ENCODE results near the gene ISL1. TPM values are rescaled to one million over a fixed set of nuclear protein-coding genes. Genes with fewer than 3 reads are reported as not detected.

The ISL1 gene
- total and polyA plus RNA-seq, 2 donors (not counting 1 experiment from before 2014, with no cell fraction given), result not detected

DNA sequence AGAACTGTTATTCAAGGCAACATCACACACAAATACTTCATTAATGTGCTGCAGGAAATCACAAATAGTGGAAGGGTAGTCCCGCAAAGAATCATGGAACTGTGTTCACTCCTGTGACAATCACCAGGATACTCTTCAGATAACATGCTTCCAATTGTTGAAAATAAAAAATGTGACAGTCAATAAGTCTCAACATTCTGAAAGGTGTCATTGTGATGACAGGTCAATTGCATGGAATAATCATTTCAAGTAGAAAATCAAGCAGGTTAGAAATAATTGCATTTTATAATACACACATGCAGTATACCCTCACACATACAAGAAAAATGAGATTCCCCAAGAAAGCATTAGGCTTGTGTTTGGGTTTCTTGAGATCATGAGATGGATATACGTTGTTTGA is 46.4 kb upstream of the ISL1 start:
- no peaks in the 10 kb centered on the region for H3K27me3 Mint-ChIP-seq
- Histone ChIP-seq H3K9me3 (ENCODE audit: control extremely low read depth in 1 of 3, control insufficient read depth in 2 of 3, insufficient read depth in 1 of 3, low read length in 2 of 3) (no peaks in the 10 kb centered on the region), H3K9ac (ENCODE audit: low read length) (no peak overlapping the region), H3K4me2 (replicated peaks; ENCODE audit: low read depth, low read length, poor library complexity, severe bottlenecking) (no peak overlapping the region), H3K4me3 (ENCODE audit: control extremely low read depth in 1 of 5, extremely low read depth in 1 of 5, insufficient read depth in 1 of 5, low read depth in 2 of 5, low read length in 4 of 5) (no peak overlapping the region), H4K20me1 (ENCODE audit: control insufficient read depth, insufficient read depth, low read length, poor library complexity, severe bottlenecking) (no peaks in the 10 kb centered on the region), H3K79me2 (ENCODE audit: control insufficient read depth, insufficient read depth, low read length) (no peaks in the 10 kb centered on the region), H2AFZ (ENCODE audit: insufficient read depth, low read depth, low read length, poor library complexity, severe bottlenecking) (no peak overlapping the region), H3K27me3 (replicated peaks in 1 of 4; ENCODE audit: control extremely low read depth in 1 of 4, control insufficient read depth in 3 of 4, insufficient read depth in 4 of 4, low read length in 3 of 4) (no peaks in the 10 kb centered on the region), H3K4me1 (ENCODE audit: control insufficient read depth in 2 of 2, insufficient read depth in 2 of 2, low read length in 2 of 2) (no peaks in the 10 kb centered on the region), H3K36me3 (replicated peaks in 1 of 2; ENCODE audit: control extremely low read depth in 1 of 2, control insufficient read depth in 1 of 2, extremely low read depth in 1 of 2, insufficient read depth in 2 of 2, low read length in 1 of 2) (no peaks in the 10 kb centered on the region), H3K27ac (ENCODE audit: low read length in 2 of 2) (no peak overlapping the region)
- CTCF ChIA-PET, result no interaction called here
- no CpG with 5 or more reads among the region's 2 CpGs for WGBS (ENCODE audit: insufficient coverage)
- H3K4me3 Mint-ChIP-seq, result no peak overlapping the region
- ATAC-seq (ENCODE audit: low read depth) (no peak), DNase-seq (no peak)
- H3K9me3 Mint-ChIP-seq (ENCODE audit: insufficient read depth), result peaks cover 7% of the 10 kb centered on the region
- intact Hi-C loops (cut with micrococcal nuclease), result no loop called here
- no peak for TF ChIP-seq EZH2 (IDR thresholded peaks at IDR 0.05; ENCODE audit: borderline replicate concordance, insufficient read depth, low read depth, low read length, poor library complexity, severe bottlenecking)
- TF ChIP-seq, protein P1, sequence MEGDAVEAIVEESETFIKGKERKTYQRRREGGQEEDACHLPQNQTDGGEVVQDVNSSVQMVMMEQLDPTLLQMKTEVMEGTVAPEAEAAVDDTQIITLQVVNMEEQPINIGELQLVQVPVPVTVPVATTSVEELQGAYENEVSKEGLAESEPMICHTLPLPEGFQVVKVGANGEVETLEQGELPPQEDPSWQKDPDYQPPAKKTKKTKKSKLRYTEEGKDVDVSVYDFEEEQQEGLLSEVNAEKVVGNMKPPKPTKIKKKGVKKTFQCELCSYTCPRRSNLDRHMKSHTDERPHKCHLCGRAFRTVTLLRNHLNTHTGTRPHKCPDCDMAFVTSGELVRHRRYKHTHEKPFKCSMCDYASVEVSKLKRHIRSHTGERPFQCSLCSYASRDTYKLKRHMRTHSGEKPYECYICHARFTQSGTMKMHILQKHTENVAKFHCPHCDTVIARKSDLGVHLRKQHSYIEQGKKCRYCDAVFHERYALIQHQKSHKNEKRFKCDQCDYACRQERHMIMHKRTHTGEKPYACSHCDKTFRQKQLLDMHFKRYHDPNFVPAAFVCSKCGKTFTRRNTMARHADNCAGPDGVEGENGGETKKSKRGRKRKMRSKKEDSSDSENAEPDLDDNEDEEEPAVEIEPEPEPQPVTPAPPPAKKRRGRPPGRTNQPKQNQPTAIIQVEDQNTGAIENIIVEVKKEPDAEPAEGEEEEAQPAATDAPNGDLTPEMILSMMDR (IDR thresholded peaks at IDR 0.05), result no peak
- no peaks in the 10 kb centered on the region for H3K4me1 Mint-ChIP-seq
- no peak overlapping the region for H3K27ac Mint-ChIP-seq
- POLR2A ChIA-PET, result no interaction called here

DNA sequence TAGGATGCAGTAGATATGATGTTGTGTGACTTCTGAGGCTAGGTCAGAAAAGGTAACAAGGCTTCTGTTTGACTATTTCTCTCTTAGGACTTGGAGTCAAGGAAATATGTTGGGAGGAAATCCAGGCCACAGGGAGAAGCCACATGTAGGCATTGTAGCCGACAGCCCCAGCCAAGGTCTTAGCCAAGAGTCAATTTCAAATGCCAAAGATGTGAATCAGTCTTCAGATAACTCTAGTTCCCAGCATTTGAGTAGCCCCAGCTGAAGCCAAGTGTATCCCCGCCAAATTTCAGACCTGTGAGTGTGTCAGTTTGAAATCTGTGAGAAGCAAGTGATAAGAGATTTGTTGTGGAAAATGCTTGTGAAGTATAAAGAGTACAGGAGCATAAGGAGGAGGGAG is 38.1 kb upstream of the ISL1 start:
- H3K4me2 ChIP-seq (replicated peaks; ENCODE audit: low read depth, low read length, poor library complexity, severe bottlenecking), result no peak overlapping the region
- H3K27me3 ChIP-seq (replicated peaks in 1 of 4; ENCODE audit: control extremely low read depth in 1 of 4, control insufficient read depth in 3 of 4, insufficient read depth in 4 of 4, low read length in 3 of 4), result no peaks in the 10 kb centered on the region
- 81% methylated on average over 2 of the region's 2 CpGs for WGBS (ENCODE audit: insufficient coverage)
- ChIA-PET CTCF (no interaction called here), POLR2A (no interaction called here)
- H3K9me3 ChIP-seq (ENCODE audit: control extremely low read depth in 1 of 3, control insufficient read depth in 2 of 3, insufficient read depth in 1 of 3, low read length in 2 of 3), result peaks cover 1 to 3% (median 3%) of the 10 kb centered on the region in 3 donors
- H3K36me3 ChIP-seq (replicated peaks in 1 of 2; ENCODE audit: control extremely low read depth in 1 of 2, control insufficient read depth in 1 of 2, extremely low read depth in 1 of 2, insufficient read depth in 2 of 2, low read length in 1 of 2), result no peaks in the 10 kb centered on the region
- no peak overlapping the region for H3K9ac ChIP-seq (ENCODE audit: low read length)
- TF ChIP-seq, protein P1 (IDR thresholded peaks at IDR 0.05), result no peak
- TF ChIP-seq EZH2 (IDR thresholded peaks at IDR 0.05; ENCODE audit: borderline replicate concordance, insufficient read depth, low read depth, low read length, poor library complexity, severe bottlenecking), result no peak
- intact Hi-C loops (cut with micrococcal nuclease), result no loop called here
- Mint-ChIP-seq H3K4me3 (no peak overlapping the region), H3K27ac (no peak overlapping the region), H3K4me1 (no peaks in the 10 kb centered on the region), H3K9me3 (ENCODE audit: insufficient read depth) (peaks cover 5% of the 10 kb centered on the region), H3K27me3 (no peaks in the 10 kb centered on the region)
- H3K27ac ChIP-seq (ENCODE audit: low read length in 2 of 2), result no peak overlapping the region
- ATAC-seq (ENCODE audit: low read depth), result no peak
- no peak overlapping the region for H2AFZ ChIP-seq (ENCODE audit: insufficient read depth, low read depth, low read length, poor library complexity, severe bottlenecking)
- H3K4me3 ChIP-seq (ENCODE audit: control extremely low read depth in 1 of 5, extremely low read depth in 1 of 5, insufficient read depth in 1 of 5, low read depth in 2 of 5, low read length in 4 of 5), result no peak overlapping the region
- no peaks in the 10 kb centered on the region for H4K20me1 ChIP-seq (ENCODE audit: control insufficient read depth, insufficient read depth, low read length, poor library complexity, severe bottlenecking)
- no peaks in the 10 kb centered on the region for H3K4me1 ChIP-seq (ENCODE audit: control insufficient read depth in 2 of 2, insufficient read depth in 2 of 2, low read length in 2 of 2)
- no peak for DNase-seq
- H3K79me2 ChIP-seq (ENCODE audit: control insufficient read depth, insufficient read depth, low read length), result no peaks in the 10 kb centered on the region
